ENCODE results near the gene KCNQ1OT1.

Gene KCNQ1OT1

DNA sequence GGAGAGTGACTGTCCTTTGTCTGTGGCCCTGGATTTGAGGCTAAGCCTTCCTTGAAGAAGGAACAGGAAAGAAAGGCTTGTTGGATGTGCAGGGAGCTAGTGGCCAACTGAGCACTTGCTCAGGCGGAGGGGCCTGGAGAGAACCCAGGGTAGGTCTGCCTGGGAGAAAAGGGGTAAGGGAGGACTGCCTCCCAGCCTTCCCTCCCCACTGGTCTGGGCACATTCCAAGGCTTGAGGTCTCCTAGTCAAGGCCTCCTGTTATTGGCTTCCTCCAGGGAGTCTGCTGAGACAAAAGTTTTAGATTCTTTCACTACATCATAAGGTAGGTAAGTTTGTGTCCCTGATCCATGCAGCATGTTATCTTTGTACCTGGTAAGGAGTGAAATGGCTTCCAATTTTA is 15.2 kb downstream of the KCNQ1OT1 start:
- Histone ChIP-seq H3K4me1 (ENCODE audit: insufficient read depth, low read length, severe bottlenecking) (peaks cover 30% of the 10 kb centered on the region), H3K27ac (ENCODE audit: low read depth, low read length, poor library complexity, severe bottlenecking) (no peak overlapping the region), H3K9me3 (ENCODE audit: low read length) (no peaks in the 10 kb centered on the region), H3K9me2 (ENCODE audit: low read depth, low read length) (no peaks in the 10 kb centered on the region), H4K20me1 (ENCODE audit: insufficient read depth, low read length) (no peaks in the 10 kb centered on the region), H3K4me2 (ENCODE audit: low read length) (no peak overlapping the region), H3K27me3 (ENCODE audit: insufficient read depth, low read length) (no peaks in the 10 kb centered on the region), H3K9ac (ENCODE audit: low read length) (no peak overlapping the region), H3K4me3 (ENCODE audit: low read depth, low read length, poor library complexity, severe bottlenecking) (no peak overlapping the region), H3K36me3 (ENCODE audit: insufficient read depth, low read length) (no peaks in the 10 kb centered on the region), H3K79me2 (ENCODE audit: insufficient read depth, low read length) (no peaks in the 10 kb centered on the region), H2AFZ (ENCODE audit: low read length) (no peak overlapping the region), H3F3A (ENCODE audit: insufficient read depth, low read length) (no peaks in the 10 kb centered on the region)
- TF ChIP-seq, protein P1, sequence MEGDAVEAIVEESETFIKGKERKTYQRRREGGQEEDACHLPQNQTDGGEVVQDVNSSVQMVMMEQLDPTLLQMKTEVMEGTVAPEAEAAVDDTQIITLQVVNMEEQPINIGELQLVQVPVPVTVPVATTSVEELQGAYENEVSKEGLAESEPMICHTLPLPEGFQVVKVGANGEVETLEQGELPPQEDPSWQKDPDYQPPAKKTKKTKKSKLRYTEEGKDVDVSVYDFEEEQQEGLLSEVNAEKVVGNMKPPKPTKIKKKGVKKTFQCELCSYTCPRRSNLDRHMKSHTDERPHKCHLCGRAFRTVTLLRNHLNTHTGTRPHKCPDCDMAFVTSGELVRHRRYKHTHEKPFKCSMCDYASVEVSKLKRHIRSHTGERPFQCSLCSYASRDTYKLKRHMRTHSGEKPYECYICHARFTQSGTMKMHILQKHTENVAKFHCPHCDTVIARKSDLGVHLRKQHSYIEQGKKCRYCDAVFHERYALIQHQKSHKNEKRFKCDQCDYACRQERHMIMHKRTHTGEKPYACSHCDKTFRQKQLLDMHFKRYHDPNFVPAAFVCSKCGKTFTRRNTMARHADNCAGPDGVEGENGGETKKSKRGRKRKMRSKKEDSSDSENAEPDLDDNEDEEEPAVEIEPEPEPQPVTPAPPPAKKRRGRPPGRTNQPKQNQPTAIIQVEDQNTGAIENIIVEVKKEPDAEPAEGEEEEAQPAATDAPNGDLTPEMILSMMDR (IDR thresholded peaks at IDR 0.05; ENCODE audit: low read length): no peak
- no peak for TF ChIP-seq EZH2 (IDR thresholded peaks at IDR 0.05; ENCODE audit: borderline replicate concordance, low read length)

GRCh38 chr11:2683806-2684205 is 16.0 kb downstream of the KCNQ1OT1 start:
- H4K20me1 ChIP-seq (ENCODE audit: insufficient read depth, low read length): no peaks in the 10 kb centered on the region
- TF ChIP-seq EZH2 (IDR thresholded peaks at IDR 0.05; ENCODE audit: borderline replicate concordance, low read length): no peak
- TF ChIP-seq, protein P1 (IDR thresholded peaks at IDR 0.05; ENCODE audit: low read length): no peak
- no peaks in the 10 kb centered on the region for H3K79me2 ChIP-seq (ENCODE audit: insufficient read depth, low read length)
- no peak overlapping the region for H3K9ac ChIP-seq (ENCODE audit: low read length)
- no peaks in the 10 kb centered on the region for H3K36me3 ChIP-seq (ENCODE audit: insufficient read depth, low read length)
- H3K4me1 ChIP-seq (ENCODE audit: insufficient read depth, low read length, severe bottlenecking): peaks cover 22% of the 10 kb centered on the region
- no peaks in the 10 kb centered on the region for H3K27me3 ChIP-seq (ENCODE audit: insufficient read depth, low read length)
- H2AFZ ChIP-seq (ENCODE audit: low read length): no peak overlapping the region
- no peak overlapping the region for H3K27ac ChIP-seq (ENCODE audit: low read depth, low read length, poor library complexity, severe bottlenecking)
- no peaks in the 10 kb centered on the region for H3K9me3 ChIP-seq (ENCODE audit: low read length)
- H3K4me3 ChIP-seq (ENCODE audit: low read depth, low read length, poor library complexity, severe bottlenecking): no peak overlapping the region
- no peaks in the 10 kb centered on the region for H3F3A ChIP-seq (ENCODE audit: insufficient read depth, low read length)
- H3K9me2 ChIP-seq (ENCODE audit: low read depth, low read length): no peaks in the 10 kb centered on the region
- H3K4me2 ChIP-seq (ENCODE audit: low read length): no peak overlapping the region

GRCh38 chr11:2681408-2682145 is 18.2 kb downstream of the KCNQ1OT1 start:
- Histone ChIP-seq H3K9me2 (ENCODE audit: low read depth, low read length) (no peaks in the 10 kb centered on the region), H4K20me1 (ENCODE audit: insufficient read depth, low read length) (no peaks in the 10 kb centered on the region), H3K36me3 (ENCODE audit: insufficient read depth, low read length) (no peaks in the 10 kb centered on the region), H3K27ac (ENCODE audit: low read depth, low read length, poor library complexity, severe bottlenecking) (no peak overlapping the region), H3K4me1 (ENCODE audit: insufficient read depth, low read length, severe bottlenecking) (peaks cover 25% of the 10 kb centered on the region), H3K9ac (ENCODE audit: low read length) (no peak overlapping the region), H3K4me3 (ENCODE audit: low read depth, low read length, poor library complexity, severe bottlenecking) (no peak overlapping the region), H3K79me2 (ENCODE audit: insufficient read depth, low read length) (no peaks in the 10 kb centered on the region), H3K27me3 (ENCODE audit: insufficient read depth, low read length) (no peaks in the 10 kb centered on the region), H3F3A (ENCODE audit: insufficient read depth, low read length) (no peaks in the 10 kb centered on the region), H2AFZ (ENCODE audit: low read length) (no peak overlapping the region), H3K9me3 (ENCODE audit: low read length) (no peaks in the 10 kb centered on the region), H3K4me2 (ENCODE audit: low read length) (peak overlapping the region; percentile 3; the same call in 1 of the 2 replicates)
- TF ChIP-seq, protein P1 (IDR thresholded peaks at IDR 0.05; ENCODE audit: low read length): no peak
- no peak for TF ChIP-seq EZH2 (IDR thresholded peaks at IDR 0.05; ENCODE audit: borderline replicate concordance, low read length)

All from OCI-LY1 (cell line).